K562 (cell line): Measurements from ENCODE around the gene CRKL. TPM values are rescaled to one million over a fixed set of nuclear protein-coding genes. Genes with fewer than 3 reads are reported as not detected.

Experiments
- ARID3B ChIP-seq: fragments of 250-450 bp; sonication (Bioruptor Pico); IDR thresholded peaks from 2 replicates; pipeline ENCODE4 v1.4.0; 2020; ENCODE audit warnings: borderline replicate concordance
- ATF1 ChIP-seq, 2 experiments: fragments of 450-650 bp in 1 of 2; IDR thresholded peaks; 2 replicates each; pipeline ENCODE4 v1.6.1; 2016; ENCODE audit warnings: missing compliant biosample characterization in 1 of 2, missing genetic modification characterization in 1 of 2
- CAMTA2 ChIP-seq: fragments of 250-450 bp; sonication (Bioruptor Pico); conservative IDR thresholded peaks from 2 replicates; pipeline ENCODE4 v1.5.1; 2022
- CBFA2T3 ChIP-seq: fragments of 450-650 bp; IDR thresholded peaks from 2 replicates; pipeline ENCODE4 v1.6.1; 2017
- CCAR2 ChIP-seq: fragments of 200-400 bp; formaldehyde crosslinking; IDR thresholded peaks from 2 replicates; pipeline ENCODE4 v1.6.1; 2017; ENCODE audit warnings: mild to moderate bottlenecking, low read depth, low read length
- FIP1L1 ChIP-seq: fragments of 200-400 bp; formaldehyde crosslinking; IDR thresholded peaks from 2 replicates; pipeline ENCODE4 v1.6.1; 2018; ENCODE audit warnings: mild to moderate bottlenecking, low read depth, low read length; ENCODE audit not compliant: poor library complexity, severe bottlenecking
- FOXJ3 ChIP-seq: sonication (generic); formaldehyde crosslinking; IDR thresholded peaks from 2 replicates; pipeline ENCODE4 v1.4.0; 2020; ENCODE audit warnings: mild to moderate bottlenecking, missing genetic modification reagents
- FOXK2 ChIP-seq, 2 experiments: fragments of 450-650 bp; IDR thresholded peaks in 1 of 2; conservative IDR thresholded peaks in 1 of 2; 2 replicates each; pipeline ENCODE4 v1.6.1; 2016; ENCODE audit warnings: low read depth in 2 of 2, mild to moderate bottlenecking in 1 of 2
- HNRNPH1 ChIP-seq: fragments of 200-400 bp; formaldehyde crosslinking; optimal IDR thresholded peaks from 2 replicates; pipeline ENCODE3; 2017; ENCODE audit warnings: low read depth, mild to moderate bottlenecking, low read length, moderate library complexity
- HOXB6 ChIP-seq: fragments of 250-450 bp; sonication (Bioruptor Pico); IDR thresholded peaks from 2 replicates; pipeline ENCODE4 v1.5.1; 2022; ENCODE audit warnings: mild to moderate bottlenecking, borderline replicate concordance
- ID3 ChIP-seq, 2 experiments: fragments of 250-450 bp in 1 of 2; fragments of 450-650 bp in 1 of 2; sonication (Bioruptor Pico) in 1 of 2; IDR thresholded peaks; 2 replicates each; pipeline versions ENCODE4 v1.6.1 to v1.8.0; 2016 to 2021; ENCODE audit warnings: mild to moderate bottlenecking in 2 of 2, moderate library complexity in 2 of 2, missing compliant biosample characterization in 1 of 2, missing genetic modification characterization in 1 of 2
- IRF2 ChIP-seq: sonication (generic); formaldehyde crosslinking; IDR thresholded peaks from 2 replicates; pipeline ENCODE4 v1.8.1; 2022; ENCODE audit warnings: mild to moderate bottlenecking, missing genetic modification reagents
- MEF2D ChIP-seq: conservative IDR thresholded peaks from 2 replicates; pipeline ENCODE4 v1.6.1; 2016; ENCODE audit warnings: low read depth, missing genetic modification characterization, missing compliant biosample characterization
- MXI1 ChIP-seq: IDR thresholded peaks from 2 replicates; pipeline ENCODE4 v1.6.1; 2011; ENCODE audit warnings: low read depth, mild to moderate bottlenecking, improper control_type of control experiment, low read length
- NFE2 ChIP-seq: IDR thresholded peaks from 2 replicates; pipeline ENCODE4 v1.6.1; 2014; ENCODE audit warnings: antibody characterized with exemption, low read depth
- PRMT5 ChIP-seq: sonication (generic); formaldehyde crosslinking; IDR thresholded peaks from 2 replicates; pipeline ENCODE4 v1.5.0; 2020; ENCODE audit warnings: missing genetic modification reagents
- PTBP1 ChIP-seq: fragments of 200-400 bp; formaldehyde crosslinking; IDR thresholded peaks from 2 replicates; pipeline ENCODE4 v1.6.1; 2017; ENCODE audit warnings: low read depth, low read length
- SAFB ChIP-seq: fragments of 200-400 bp; formaldehyde crosslinking; IDR thresholded peaks from 2 replicates; pipeline ENCODE4 v1.6.1; 2017; ENCODE audit warnings: low read depth, low read length, borderline replicate concordance
- SREBF1 ChIP-seq: fragments of 150-350 bp; IDR thresholded peaks from 2 replicates; pipeline ENCODE4 v1.6.1; 2014; ENCODE audit warnings: antibody characterized with exemption, low read depth, low read length, borderline replicate concordance
- ZFPM2 ChIP-seq: fragments of 250-450 bp; sonication (Bioruptor Pico); IDR thresholded peaks from 2 replicates; pipeline ENCODE4 v1.5.1; 2022; ENCODE audit warnings: mild to moderate bottlenecking
- ZKSCAN3 ChIP-seq: fragments of 250-450 bp; sonication (Bioruptor Pico); IDR thresholded peaks from 2 replicates; pipeline ENCODE4 v1.4.0; 2020
- ZNF124 ChIP-seq: sonication (generic); formaldehyde crosslinking; IDR thresholded peaks from 2 replicates; pipeline ENCODE4 v1.8.1; 2022; ENCODE audit warnings: missing genetic modification reagents
- ZNF354B ChIP-seq: fragments of 250-450 bp; sonication (Bioruptor Pico); IDR thresholded peaks from 2 replicates; pipeline ENCODE4 v1.4.0; 2020
- ZNF436 ChIP-seq: fragments of 250-450, 450-650 bp; sonication (Bioruptor Pico); formaldehyde crosslinking; IDR thresholded peaks from 2 replicates; pipeline ENCODE4 v1.7.0; 2020; ENCODE audit warnings: mild to moderate bottlenecking
- ZNF449 ChIP-seq: fragments of 250-450 bp; sonication (Bioruptor Pico); IDR thresholded peaks from 2 replicates; pipeline ENCODE4 v1.8.0; 2022; ENCODE audit warnings: moderate library complexity, mild to moderate bottlenecking, inconsistent platforms
- ZNF830 ChIP-seq: fragments of 250-450 bp; sonication (Bioruptor Pico); IDR thresholded peaks from 2 replicates; pipeline ENCODE4 v1.5.0; 2021; ENCODE audit warnings: mild to moderate bottlenecking
- polyA plus RNA-seq, 8 experiments: library from polyadenylated mRNA; depleted of rRNA in 4 of 8; stranded (reverse) in 5 of 8; unstranded in 3 of 8; fragments of >200 nt; fragmentation: Nextera tagmentation in 2 of 8; fragmentation: Illumina TruSeq in 1 of 8; extraction: Ambion mirVana in 2 of 8; extraction: Trizol in 1 of 8; gene quantifications; 2 replicates each; pipeline versions ENCODE4 v1.2.1 to v1.2.3, GENCODE V29; 2011 to 2014; ENCODE audit warnings: inconsistent platforms in 1 of 8, missing spikeins in 1 of 8
- total RNA-seq, 7 experiments: library from RNA; depleted of rRNA in 6 of 7; stranded (reverse); fragments of >200 nt in 6 of 7; fragmentation: Illumina TruSeq in 2 of 7; extraction: Trizol in 2 of 7; gene quantifications; 2 replicates each; pipeline versions ENCODE4 v1.2.1 to v1.2.3, GENCODE V29; 2011 to 2021; ENCODE audit warnings: low replicate concordance in 1 of 7

The CRKL gene
- total and polyA plus RNA-seq, 9 of the 15 experiments (the other 6 are each of a cell fraction or from before 2014, with no cell fraction given): 100 to 263 (median 124) TPM

- no peak for TF ChIP-seq FOXK2 (conservative IDR thresholded peaks at IDR 0.05 in 1 of 2, IDR thresholded peaks at IDR 0.05 in 1 of 2; ENCODE audit: low read depth in 2 of 2)
- 0 out of 2 replicates have a peak, but pooled peaks have one; percentile 22 for TF ChIP-seq SREBF1
- TF ChIP-seq CCAR2: no peak
- no peak for TF ChIP-seq ZNF449
- TF ChIP-seq MEF2D (tag): no peak
- TF ChIP-seq NFE2: no peak
- TF ChIP-seq MXI1: no peak
- no peak for TF ChIP-seq FIP1L1
- no peak for TF ChIP-seq ZKSCAN3 (CRISPR knock-in tag)
- no peak for TF ChIP-seq FOXJ3 (CRISPR knock-in tag)
- peak; percentile 80; the same call in 1 of the 2 replicates for TF ChIP-seq HOXB6 (CRISPR knock-in tag)
- TF ChIP-seq HNRNPH1: no peak
- no peak for TF ChIP-seq ZNF354B (CRISPR knock-in tag)
- TF ChIP-seq ZNF124 (CRISPR knock-in tag): peak; percentile 21; the same call in 1 of the 2 replicates
- no peak for TF ChIP-seq ZFPM2 (CRISPR knock-in tag)
- TF ChIP-seq SAFB: no peak
- 0 out of 2 replicates have a peak, but pooled peaks have one; percentile 57 for TF ChIP-seq PRMT5 (CRISPR knock-in tag)
- no peak for TF ChIP-seq ID3 (CRISPR knock-in tag; IDR thresholded peaks at IDR 0.05)
- TF ChIP-seq ID3 (tag; IDR thresholded peaks at IDR 0.05): no peak
- 0 out of 2 replicates have a peak, but pooled peaks have one; percentile 14 for TF ChIP-seq ZNF436 (CRISPR knock-in tag)
- TF ChIP-seq ARID3B (CRISPR knock-in tag): no peak
- no peak for TF ChIP-seq ATF1 (CRISPR knock-in tag; IDR thresholded peaks at IDR 0.05)
- no peak for TF ChIP-seq ATF1 (tag; IDR thresholded peaks at IDR 0.05)
- TF ChIP-seq CBFA2T3: no peak
- TF ChIP-seq PTBP1: 0 out of 2 replicates have a peak, but pooled peaks have one; percentile 6
- no peak for TF ChIP-seq CAMTA2 (CRISPR knock-in tag)
- TF ChIP-seq IRF2: no peak
- TF ChIP-seq ZNF830 (CRISPR knock-in tag): no peak
Observed at GRCh38 chr22:20963201-20964052, 46.2 kb downstream of the CRKL start (continued).
